AG04450 (cell line): Measurements from ENCODE around the gene HTR7. TPM values are rescaled to one million over a fixed set of nuclear protein-coding genes. Genes with fewer than 3 reads are reported as not detected.
A peak's percentile ranks its signal among the peaks of the same experiment; 100 is the strongest.

ENCODE experiments used
- CTCF ChIA-PET: fragments of 300-600, 350-600 bp; formaldehyde crosslinking; extraction: SDS; loops from one replicate; lab custom pipeline; 2022; ENCODE audit warnings: antibody characterized with exemption, inconsistent platforms; lab: Charles Lee
- POLR2A ChIA-PET: fragments of 350-600 bp; formaldehyde crosslinking; extraction: SDS; loops from one replicate; lab custom pipeline; 2021; ENCODE audit warnings: antibody characterized with exemption, inconsistent platforms; lab: Yijun Ruan, JAX
- DNase-seq: peaks from one replicate; pipeline ENCODE4 v3.0.0-alpha.2; 2011; ENCODE audit warnings: low read depth, low spot score
- H3K27ac ChIP-seq: one replicate; pipeline ENCODE4 v1.5.1; 2012; ENCODE audit warnings: low read depth, low read length, control low read depth
- H3K27me3 ChIP-seq: one replicate; pipeline ENCODE4 v1.6.0; 2012; ENCODE audit warnings: low read length; ENCODE audit not compliant: control insufficient read depth, insufficient read depth
- H3K4me3 ChIP-seq: 2 replicates; pipeline ENCODE4 v1.5.1; 2011; ENCODE audit warnings: mild to moderate bottlenecking, low read depth, low read length, control low read depth
- H3K9me3 ChIP-seq: 2 replicates; pipeline ENCODE4 v1.5.1; 2012; ENCODE audit warnings: low read length; ENCODE audit not compliant: control insufficient read depth, insufficient read depth
- CTCF ChIP-seq: IDR thresholded peaks from 2 replicates; pipeline ENCODE4 v1.5.1; 2011; ENCODE audit warnings: low read depth, low read length, control low read depth, inconsistent platforms
- polyA plus RNA-seq: library from polyadenylated mRNA; depleted of rRNA; stranded (reverse); fragments of >200 nt; gene quantifications from 2 replicates; pipeline ENCODE4 v1.2.3, GENCODE V29; 2011

HTR7 gene
- polyA plus RNA-seq, 1 experiment, result 1.1 TPM

GRCh38 chr10:90784771-90785170 lies 73.1 kb downstream of the HTR7 start:
- Histone ChIP-seq H3K4me3 (no peak overlapping the region), H3K27ac (no peak overlapping the region), H3K9me3 (no peaks in the 10 kb centered on the region), H3K27me3 (peaks cover 7% of the 10 kb centered on the region)
- ChIA-PET POLR2A (no interaction called here), CTCF (no interaction called here)
- TF ChIP-seq CTCF, result no peak
- DNase-seq, result no peak

- POLR2A ChIA-PET, result interaction anchor here (0.7 kb wide), 1 partner anchor 241 kb away, joined by 7 read pairs; no protein-coding TSS in a partner anchor
- no peaks in the 10 kb centered on the region for H3K9me3 ChIP-seq
- CTCF ChIA-PET, result no interaction called here
These were observed 77.4 kb downstream of the HTR7 start for GRCh38 chr10:90780488-90780887.

GRCh38 chr10:90779548-90779947 lies 78.3 kb downstream of the HTR7 start:
- DNase-seq, result no peak
- ChIA-PET CTCF (interaction anchor here (1.7 kb wide), 1 partner anchor 83 kb away, joined by 4 read pairs; no protein-coding TSS in a partner anchor), POLR2A (no interaction called here)
- H3K27me3 ChIP-seq, result peaks cover 7% of the 10 kb centered on the region
- peak; percentile 36 for TF ChIP-seq CTCF
- H3K27ac ChIP-seq, result no peak overlapping the region
- H3K4me3 ChIP-seq, result no peak overlapping the region
- no peaks in the 10 kb centered on the region for H3K9me3 ChIP-seq

More at GRCh38 chr10:90780488-90780887, 77.4 kb downstream of the HTR7 start:
- no peak for TF ChIP-seq CTCF
- DNase-seq, result no peak
- no peak overlapping the region for H3K27ac ChIP-seq
- peaks cover 7% of the 10 kb centered on the region for H3K27me3 ChIP-seq
- no peak overlapping the region for H3K4me3 ChIP-seq

GRCh38 chr10:90777621-90778020 lies 80.2 kb downstream of the HTR7 start:
- Histone ChIP-seq H3K27me3 (peaks cover 4% of the 10 kb centered on the region), H3K27ac (no peak overlapping the region), H3K4me3 (no peak overlapping the region), H3K9me3 (no peaks in the 10 kb centered on the region)
- no peak for TF ChIP-seq CTCF
- DNase-seq, result no peak
- POLR2A ChIA-PET, result no interaction called here
- CTCF ChIA-PET, result interaction anchor here (1.0 to 2.4 kb wide), 4 partner anchors 9 to 85 kb away, joined by 3 to 12 read pairs (median 4); no protein-coding TSS in a partner anchor

GRCh38 chr10:90775351-90776028 lies 82.3 kb downstream of the HTR7 start:
- H3K27ac ChIP-seq, result no peak overlapping the region
- DNase-seq, result no peak
- H3K9me3 ChIP-seq, result peaks cover 3% of the 10 kb centered on the region; the same call in 1 of the 2 replicates
- ChIA-PET CTCF (interaction anchor here (1.9 kb wide), 1 partner anchor 13 kb away, joined by 5 read pairs; no protein-coding TSS in a partner anchor), POLR2A (no interaction called here)
- no peak for TF ChIP-seq CTCF
- H3K4me3 ChIP-seq, result no peak overlapping the region
- H3K27me3 ChIP-seq, result no peaks in the 10 kb centered on the region
